Measurements from ENCODE around the gene NUP62.

- TF ChIP-seq CTCF (IDR thresholded peaks at IDR 0.05), result no peak
- TF ChIP-seq POLR2A (IDR thresholded peaks at IDR 0.05), result no peak
These were observed 34.3 kb downstream of the NUP62 start for GRCh38 chr19:49894879-49895565.
